GM04503 (cell line): Measurements from ENCODE around the gene GALNT10.

Source experiments
- DNase-seq: peaks from one replicate; pipeline ENCODE4 v3.0.0-alpha.2; 2012; ENCODE audit warnings: low read depth

The GALNT10 gene

GRCh38 chr5:154236536-154237375 lies 46.2 kb downstream of the GALNT10 start:
- no peak for DNase-seq

DNA sequence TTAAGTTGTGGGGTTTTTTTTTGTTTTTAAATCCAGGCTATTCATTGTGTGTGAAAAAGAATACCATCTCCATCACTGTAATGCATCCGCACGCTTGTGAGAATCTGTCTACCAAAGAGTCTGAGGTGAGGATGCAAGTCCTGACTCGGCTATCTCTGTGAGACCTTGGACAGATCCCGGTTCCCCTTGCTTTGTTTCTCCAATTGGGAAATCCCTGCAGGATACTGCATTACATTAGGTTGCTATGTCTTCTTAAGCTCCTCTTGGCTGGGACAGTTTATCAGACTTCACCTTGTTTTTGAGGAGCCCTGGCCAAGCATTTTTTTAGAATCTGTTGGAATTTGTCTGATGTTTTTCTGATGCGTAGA lies 46.8 kb downstream of the GALNT10 start:
- no peak for DNase-seq

DNA sequence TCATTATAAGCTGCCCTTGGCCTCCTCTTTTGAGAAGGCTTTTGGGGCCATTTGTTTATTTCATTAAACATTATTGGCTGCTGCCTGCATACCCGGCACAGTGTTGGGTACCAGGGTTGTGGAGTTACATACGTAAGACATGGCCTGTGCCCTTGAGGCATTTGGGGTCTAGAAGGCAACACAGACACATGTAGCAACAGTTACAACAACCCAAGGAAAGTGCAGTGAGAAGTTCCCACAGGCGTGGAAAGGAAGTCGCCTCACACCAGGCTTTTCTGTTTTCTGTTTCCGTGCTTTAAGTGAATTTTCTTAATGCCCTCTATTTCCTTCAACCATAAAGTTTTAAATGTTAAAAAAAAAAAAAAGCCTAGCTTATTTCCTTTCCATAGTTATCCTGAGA lies 47.4 kb downstream of the GALNT10 start:
- no peak for DNase-seq

- no peak for DNase-seq
Observed at GRCh38 chr5:154238776-154239481, 48.4 kb downstream of the GALNT10 start.

DNA sequence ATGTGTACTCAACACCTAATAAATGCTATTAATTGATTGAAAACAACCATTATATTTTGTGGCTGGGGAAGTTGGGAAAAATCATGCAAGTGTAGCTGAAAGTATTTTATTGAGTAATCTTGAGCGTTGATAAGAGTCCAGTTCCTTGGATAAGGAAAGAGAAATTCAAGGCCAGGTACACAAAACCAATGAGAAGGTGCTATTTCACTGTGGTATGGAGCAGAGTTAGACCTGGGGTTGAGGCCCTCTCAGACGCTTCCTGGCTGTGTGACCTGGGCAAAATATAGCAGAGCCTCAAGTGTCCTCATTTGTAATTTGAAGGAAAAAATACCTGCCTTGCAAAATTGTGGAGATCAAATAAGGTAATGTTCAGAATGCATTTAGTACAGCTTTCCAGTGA lies 50.1 kb downstream of the GALNT10 start:
- DNase-seq: no peak

- no peak for DNase-seq
Observed at GRCh38 chr5:154241021-154241420, 50.5 kb downstream of the GALNT10 start.

- DNase-seq: no peak
Observed at GRCh38 chr5:154242442-154242841, 51.9 kb downstream of the GALNT10 start.

- DNase-seq: no peak
Observed at GRCh38 chr5:154242964-154243376, 52.4 kb downstream of the GALNT10 start.

GRCh38 chr5:154243736-154244135 lies 53.2 kb downstream of the GALNT10 start:
- peak; percentile 43 for DNase-seq

DNA sequence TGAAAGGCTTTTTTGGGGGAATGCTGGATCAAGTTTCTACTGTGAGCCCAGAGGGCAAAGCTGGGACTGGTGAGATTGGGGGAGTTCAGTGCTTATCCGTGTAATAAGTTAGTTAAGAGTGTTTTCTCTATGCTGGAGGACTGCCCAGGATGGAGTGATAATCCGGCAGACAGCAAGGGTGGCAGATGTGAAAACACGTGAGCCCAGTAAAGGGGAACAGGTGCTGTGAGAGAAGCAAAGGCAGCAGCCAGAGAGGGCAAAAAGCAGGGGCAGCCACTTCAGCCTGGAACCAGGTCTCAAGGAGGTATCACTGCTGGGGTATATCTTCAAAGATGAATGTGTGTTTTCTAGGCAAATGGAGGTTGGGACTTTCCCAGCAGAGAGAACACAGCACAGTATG lies 53.9 kb downstream of the GALNT10 start:
- no peak for DNase-seq

- DNase-seq: no peak
Observed at GRCh38 chr5:154248691-154249090, 58.2 kb downstream of the GALNT10 start.

- DNase-seq: no peak
Observed at GRCh38 chr5:154249826-154250225, 59.3 kb downstream of the GALNT10 start.

GRCh38 chr5:154251529-154251928 lies 61.0 kb downstream of the GALNT10 start:
- no peak for DNase-seq

- no peak for DNase-seq
Observed at GRCh38 chr5:154253807-154254206, 63.3 kb downstream of the GALNT10 start.

- DNase-seq: no peak
Observed at GRCh38 chr5:154254896-154255295, 64.4 kb downstream of the GALNT10 start.

GRCh38 chr5:154257046-154257445 lies 66.5 kb downstream of the GALNT10 start:
- no peak for DNase-seq

- DNase-seq: no peak
Observed at GRCh38 chr5:154258531-154259217, 68.1 kb downstream of the GALNT10 start.

- no peak for DNase-seq
Observed at GRCh38 chr5:154260224-154260927, 69.8 kb downstream of the GALNT10 start.

DNA sequence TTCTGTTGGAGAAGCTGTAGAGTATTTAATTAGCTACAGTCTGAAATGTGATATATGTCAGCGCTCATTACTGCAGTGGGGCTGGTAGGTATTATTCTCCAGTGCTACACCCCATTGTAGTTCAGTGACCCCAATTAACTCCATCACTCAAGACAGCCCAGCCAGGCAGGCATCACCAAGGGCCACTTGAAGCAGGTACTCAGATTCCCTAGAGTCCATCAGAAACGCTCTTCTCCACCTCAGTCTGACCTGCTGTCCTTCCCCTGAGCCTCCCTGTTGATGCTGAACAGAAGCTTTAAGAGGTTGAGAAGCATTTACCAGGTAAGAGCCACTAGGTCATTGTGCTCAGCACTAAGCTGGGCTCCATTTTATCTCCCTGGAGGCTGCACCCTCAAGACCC lies 71.8 kb downstream of the GALNT10 start:
- no peak for DNase-seq

DNA sequence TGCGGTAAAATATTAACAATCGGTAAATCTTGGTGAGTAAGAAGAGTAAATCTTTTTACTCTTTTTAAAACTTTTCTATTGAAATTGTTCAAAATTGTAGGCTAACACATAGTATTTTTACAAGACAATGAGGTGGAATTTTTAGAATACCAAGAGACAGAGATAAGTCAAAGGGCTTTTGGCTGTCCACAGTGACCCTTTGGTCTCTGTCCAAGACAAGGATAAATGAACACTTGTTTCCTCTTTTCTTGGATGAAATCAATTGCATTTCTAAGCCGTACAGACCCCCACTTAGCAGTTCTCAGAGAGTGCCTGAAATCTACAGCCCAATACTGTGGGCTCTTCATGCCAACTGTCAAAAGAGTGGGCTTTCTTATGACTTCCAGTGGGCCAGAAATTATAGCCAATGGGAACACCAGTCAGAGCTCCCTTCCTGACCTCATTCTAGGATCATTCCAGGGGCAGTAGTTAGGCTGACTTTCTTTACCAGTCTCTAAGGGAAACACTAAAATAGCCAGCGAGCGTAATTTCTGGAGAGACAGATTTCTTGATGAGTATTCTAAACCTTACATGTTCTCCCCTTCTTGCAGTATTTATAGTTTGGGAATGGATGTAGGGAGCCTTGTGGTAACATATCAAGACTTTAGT lies 74.1 kb downstream of the GALNT10 start:
- no peak for DNase-seq

DNA sequence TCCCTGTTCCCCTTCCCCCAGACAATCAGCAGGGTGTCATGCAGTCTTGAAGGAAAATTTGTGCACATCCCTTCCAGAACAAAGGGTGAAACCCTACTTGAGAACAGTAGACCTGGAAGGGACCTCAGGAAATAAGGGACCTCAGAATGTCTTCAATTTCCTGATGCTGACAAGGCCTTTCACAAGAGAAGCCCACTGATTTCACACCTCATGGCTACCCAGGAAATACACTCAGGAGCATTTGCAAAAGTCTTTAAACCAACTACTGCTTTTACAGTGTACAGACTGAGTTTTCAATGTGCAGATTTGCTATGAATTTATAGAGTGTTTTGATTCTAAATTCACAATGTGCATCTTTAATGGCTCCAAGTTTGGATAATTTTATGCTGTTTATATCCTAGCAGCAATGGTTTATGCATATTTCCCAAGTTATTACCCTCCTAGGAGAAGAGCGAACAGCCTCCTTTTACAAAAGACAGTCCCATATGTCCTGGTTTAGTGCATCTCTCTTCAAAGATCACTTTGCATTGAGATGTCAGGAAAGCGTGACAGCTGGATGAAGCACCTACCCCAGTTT lies 74.8 kb downstream of the GALNT10 start:
- no peak for DNase-seq
